Panc1 (cell line): ENCODE results near the gene TMEM40. TPM values are rescaled to one million over a fixed set of nuclear protein-coding genes. Genes with fewer than 3 reads are reported as not detected.

ENCODE experiments used
- ATAC-seq: fragments of 200-7000 bp; cut with Tn5 transposase; 2 replicates; pipeline ENCODE4 v1.9.1; 2020; ENCODE audit warnings: mild to moderate bottlenecking, moderate library complexity
- BruUV-seq: library from RNA; stranded (reverse); fragments of 400-500 nt; replicated peaks from 2 replicates; lab custom pipeline; 2021; lab: Mats Ljungman, UMichigan
- CTCF ChIA-PET: fragments of 300-600 bp; sonication (Branson Sonifier 250); formaldehyde crosslinking; loops from one replicate; lab custom pipeline; 2022; ENCODE audit warnings: antibody characterized with exemption; lab: Charles Lee
- POLR2A ChIA-PET: fragments of 300-600 bp; sonication (Branson Sonifier 250); formaldehyde crosslinking; loops from one replicate; lab custom pipeline; 2022; ENCODE audit warnings: antibody characterized with exemption; lab: Charles Lee
- DNase-seq: peaks from one replicate; pipeline ENCODE4 v3.0.0-alpha.2; 2010; ENCODE audit warnings: low read depth, low spot score
- H3K27ac ChIP-seq: 2 replicates; pipeline ENCODE4 v1.5.1; 2011; ENCODE audit warnings: mild to moderate bottlenecking, low read length, inconsistent platforms
- H3K27me3 ChIP-seq: fragments of 200-500 bp; sonication (Bioruptor generic); 2 replicates; pipeline ENCODE4 v1.6.0; 2014; ENCODE audit warnings: low read length, inconsistent platforms; ENCODE audit not compliant: control insufficient read depth, insufficient read depth
- H3K36me3 ChIP-seq: fragments of 200-500 bp; sonication (Bioruptor generic); 2 replicates; pipeline ENCODE4 v1.5.1; 2014; ENCODE audit warnings: inconsistent platforms, mild to moderate bottlenecking, low read length, moderate library complexity; ENCODE audit not compliant: control insufficient read depth, insufficient read depth
- H3K4me1 ChIP-seq: 2 replicates; pipeline ENCODE4 v1.5.1; 2011; ENCODE audit warnings: inconsistent platforms, mild to moderate bottlenecking, low read length, moderate library complexity; ENCODE audit not compliant: control insufficient read depth, insufficient read depth
- H3K4me3 ChIP-seq, 2 experiments: 2 replicates each; pipeline ENCODE4 v1.5.1; 2011 to 2012; ENCODE audit warnings: low read depth in 2 of 2, low read length in 2 of 2, mild to moderate bottlenecking in 2 of 2, inconsistent platforms in 1 of 2, moderate library complexity in 1 of 2
- H3K9me3 ChIP-seq: fragments of 200-500 bp; sonication (Bioruptor generic); 2 replicates; pipeline ENCODE4 v1.5.1; 2014; ENCODE audit warnings: low read depth, mild to moderate bottlenecking, inconsistent platforms, low read length, moderate library complexity; ENCODE audit not compliant: control insufficient read depth, insufficient read depth
- CTCF ChIP-seq: fragments of 450-650 bp; IDR thresholded peaks from 2 replicates; pipeline ENCODE4 v1.5.1; 2017; ENCODE audit warnings: mild to moderate bottlenecking
- POLR2AphosphoS5 ChIP-seq: IDR thresholded peaks from 2 replicates; pipeline ENCODE4 v1.6.1; 2012; ENCODE audit warnings: mild to moderate bottlenecking, low read depth, low read length, moderate library complexity
- REST ChIP-seq, 2 experiments: IDR thresholded peaks; 2 replicates each; pipeline ENCODE4 v1.6.1; 2011 to 2012; ENCODE audit warnings: low read depth in 2 of 2, control low read depth in 1 of 2, low read length in 1 of 2, mild to moderate bottlenecking in 1 of 2, moderate library complexity in 1 of 2; ENCODE audit not compliant: insufficient read depth in 1 of 2
- SIN3A ChIP-seq: IDR thresholded peaks from 2 replicates; pipeline ENCODE4 v1.6.1; 2012; ENCODE audit warnings: low read depth, mild to moderate bottlenecking, low read length, moderate library complexity, borderline replicate concordance; ENCODE audit not compliant: insufficient read depth
- TCF7L2 ChIP-seq: IDR thresholded peaks from 2 replicates; pipeline ENCODE4 v1.6.1; 2011; ENCODE audit warnings: mild to moderate bottlenecking, low read depth, low read length, inconsistent platforms
- in situ Hi-C: cut with HindIII; loops from 2 replicates; pipeline ENCODE4 v1.10.0; 2016; ENCODE audit warnings: low sequenced_read_pairs, low pct_unique_long_range_greater_than_20kb
- intact Hi-C: fragments of 100-400 bp; cut with micrococcal nuclease; formaldehyde crosslinking; loops from one replicate; pipeline ENCODE4 v1.10.0; 2022; ENCODE audit not compliant: unreplicated experiment
- total RNA-seq: library from RNA; stranded (reverse); gene quantifications from one replicate; pipeline ENCODE4 v1.2.1, GENCODE V29; 2021; ENCODE audit not compliant: unreplicated experiment

The TMEM40 gene
- total RNA-seq, 1 experiment from 2014 or later: 1.3 TPM

- intact Hi-C loops: no loop called here
- H3K27ac ChIP-seq: no peak overlapping the region
- ChIA-PET POLR2A (no interaction called here), CTCF (no interaction called here)
- BruUV-seq: no TSS peak
- H3K4me1 ChIP-seq: peaks cover 4% of the 10 kb centered on the region
- H3K36me3 ChIP-seq: no peaks in the 10 kb centered on the region
- in situ Hi-C loops: no loop called here
- no peaks in the 10 kb centered on the region for H3K27me3 ChIP-seq
- ATAC-seq: no peak
- TF ChIP-seq CTCF: no peak
- TF ChIP-seq TCF7L2: no peak
- no peak for TF ChIP-seq POLR2AphosphoS5
- TF ChIP-seq SIN3A: no peak
- no peak for TF ChIP-seq REST (IDR thresholded peaks at IDR 0.05; ENCODE audit: insufficient read depth in 1 of 2, low read depth in 2 of 2, low read length in 1 of 2)
- H3K9me3 ChIP-seq: no peaks in the 10 kb centered on the region
- no peak overlapping the region for H3K4me3 ChIP-seq
- DNase-seq: no peak
These were observed 63.1 kb downstream of the TMEM40 start for GRCh38 chr3:12695916-12696315.

GRCh38 chr3:12695112-12695511 lies 63.9 kb downstream of the TMEM40 start:
- POLR2A ChIA-PET: no interaction called here
- intact Hi-C loops: no loop called here
- no peak for TF ChIP-seq TCF7L2
- no peak for TF ChIP-seq CTCF
- TF ChIP-seq POLR2AphosphoS5: no peak
- TF ChIP-seq SIN3A: no peak
- TF ChIP-seq REST (IDR thresholded peaks at IDR 0.05; ENCODE audit: insufficient read depth in 1 of 2, low read depth in 2 of 2, low read length in 1 of 2): no peak
- BruUV-seq: no TSS peak
- ATAC-seq: no peak
- H3K4me3 ChIP-seq: no peak overlapping the region
- in situ Hi-C loops: no loop called here
- H3K27me3 ChIP-seq: no peaks in the 10 kb centered on the region
- H3K36me3 ChIP-seq: no peaks in the 10 kb centered on the region
- H3K27ac ChIP-seq: no peak overlapping the region; the same call in 1 of the 2 replicates
- CTCF ChIA-PET: no interaction called here
- peaks cover 4% of the 10 kb centered on the region for H3K4me1 ChIP-seq
- no peak for DNase-seq
- no peaks in the 10 kb centered on the region for H3K9me3 ChIP-seq
